WI38 (cell line): ENCODE measurements around the gene CEACAM16.

Source experiments
- H3K4me3 ChIP-seq: 2 replicates; pipeline ENCODE4 v1.5.1; 2011; ENCODE audit warnings: low read depth, mild to moderate bottlenecking, control low read depth, low read length
- CTCF ChIP-seq: IDR thresholded peaks from 2 replicates; pipeline ENCODE4 v1.5.1; 2012; ENCODE audit warnings: low read depth, mild to moderate bottlenecking, control low read depth, low read length

Gene CEACAM16

GRCh38 chr19:44738603-44739558 is 39.9 kb downstream of the CEACAM16 start:
- no peak for TF ChIP-seq CTCF
- H3K4me3 ChIP-seq: no peak overlapping the region

GRCh38 chr19:44740351-44740824 is 41.4 kb downstream of the CEACAM16 start:
- TF ChIP-seq CTCF: 0 out of 2 replicates have a peak, but pooled peaks have one; percentile 12
- H3K4me3 ChIP-seq: no peak overlapping the region

GRCh38 chr19:44741258-44741731 is 42.3 kb downstream of the CEACAM16 start:
- H3K4me3 ChIP-seq: no peak overlapping the region
- TF ChIP-seq CTCF: no peak

- no peak for TF ChIP-seq CTCF
- H3K4me3 ChIP-seq: no peak overlapping the region; the same call in 1 of the 2 replicates
These were observed 42.9 kb downstream of the CEACAM16 start for GRCh38 chr19:44741841-44742329.

GRCh38 chr19:44742330-44743061 is 43.5 kb downstream of the CEACAM16 start:
- H3K4me3 ChIP-seq: no peak overlapping the region; the same call in 1 of the 2 replicates
- TF ChIP-seq CTCF: no peak

GRCh38 chr19:44744871-44745332 is 46.0 kb downstream of the CEACAM16 start:
- no peak overlapping the region for H3K4me3 ChIP-seq

More at GRCh38 chr19:44744871-44745332, 46.0 kb downstream of the CEACAM16 start:
- TF ChIP-seq CTCF: no peak
